Gastroesophageal sphincter (tissue), 3 donors: Measurements from ENCODE around the gene HMOX2.

Source experiments
- EP300 ChIP-seq: sonication (generic); formaldehyde crosslinking; IDR thresholded peaks from one replicate; pipeline ENCODE4 v1.6.1; 2017; ENCODE audit warnings: antibody characterized with exemption, mild to moderate bottlenecking
- POLR2A ChIP-seq, 2 donors: fragments of 450-650 bp; IDR thresholded peaks; one replicate each; pipeline ENCODE4 v1.6.1; 2017; ENCODE audit warnings: antibody characterized with exemption in 2 of 2, mild to moderate bottlenecking in 2 of 2, moderate library complexity in 1 of 2
- POLR2AphosphoS5 ChIP-seq: sonication (generic); formaldehyde crosslinking; IDR thresholded peaks from one replicate; pipeline ENCODE4 v1.6.1; 2017; ENCODE audit warnings: antibody characterized with exemption
- TF ChIP-seq, protein P1 (sequence below), 4 experiments: fragments of 200-600 bp in 2 of 4; fragments of 450-650 bp in 2 of 4; sonication (generic) in 1 of 4; IDR thresholded peaks; one replicate each; pipeline ENCODE4 v1.5.1; 2017 to 2019; ENCODE audit warnings: antibody characterized with exemption in 4 of 4, mild to moderate bottlenecking in 2 of 4, moderate library complexity in 2 of 4

DNA sequence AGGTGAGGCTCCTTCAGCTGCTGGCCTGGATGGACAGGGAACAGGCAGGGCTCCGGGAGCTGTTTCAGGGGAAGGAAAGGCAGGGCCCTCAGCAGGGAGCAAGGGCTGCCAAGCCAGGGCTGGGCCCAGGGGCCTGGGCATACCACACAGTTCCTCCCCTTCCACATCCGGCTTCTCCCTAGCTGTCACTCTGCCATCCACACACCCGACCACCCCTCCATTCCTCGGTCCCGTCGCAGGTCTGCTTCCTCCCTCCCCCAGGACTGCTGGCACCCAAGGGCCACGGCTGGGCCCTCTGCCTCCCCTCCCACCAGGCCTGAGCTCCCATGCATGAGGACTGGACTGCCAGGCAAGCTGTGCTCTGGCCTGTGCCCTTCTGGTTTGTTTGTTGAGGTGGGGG lies 38.4 kb downstream of the HMOX2 start:
- TF ChIP-seq POLR2AphosphoS5 (no peak), POLR2A (IDR thresholded peaks at IDR 0.05) (no peak), EP300 (no peak)
- TF ChIP-seq, protein P1, sequence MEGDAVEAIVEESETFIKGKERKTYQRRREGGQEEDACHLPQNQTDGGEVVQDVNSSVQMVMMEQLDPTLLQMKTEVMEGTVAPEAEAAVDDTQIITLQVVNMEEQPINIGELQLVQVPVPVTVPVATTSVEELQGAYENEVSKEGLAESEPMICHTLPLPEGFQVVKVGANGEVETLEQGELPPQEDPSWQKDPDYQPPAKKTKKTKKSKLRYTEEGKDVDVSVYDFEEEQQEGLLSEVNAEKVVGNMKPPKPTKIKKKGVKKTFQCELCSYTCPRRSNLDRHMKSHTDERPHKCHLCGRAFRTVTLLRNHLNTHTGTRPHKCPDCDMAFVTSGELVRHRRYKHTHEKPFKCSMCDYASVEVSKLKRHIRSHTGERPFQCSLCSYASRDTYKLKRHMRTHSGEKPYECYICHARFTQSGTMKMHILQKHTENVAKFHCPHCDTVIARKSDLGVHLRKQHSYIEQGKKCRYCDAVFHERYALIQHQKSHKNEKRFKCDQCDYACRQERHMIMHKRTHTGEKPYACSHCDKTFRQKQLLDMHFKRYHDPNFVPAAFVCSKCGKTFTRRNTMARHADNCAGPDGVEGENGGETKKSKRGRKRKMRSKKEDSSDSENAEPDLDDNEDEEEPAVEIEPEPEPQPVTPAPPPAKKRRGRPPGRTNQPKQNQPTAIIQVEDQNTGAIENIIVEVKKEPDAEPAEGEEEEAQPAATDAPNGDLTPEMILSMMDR (IDR thresholded peaks at IDR 0.05): no peak
